HG02973 (cell line): ENCODE measurements around the gene IQGAP3.

Experiments
- ATAC-seq: cut with Tn5 transposase; IDR thresholded peaks from one replicate; pipeline ENCODE4 v1.9.1; 2021; ENCODE audit warnings: moderate library complexity; ENCODE audit not compliant: unreplicated experiment

The IQGAP3 gene

GRCh38 chr1:156499194-156499841 lies 73.0 kb downstream of the IQGAP3 start:
- ATAC-seq: no peak

GRCh38 chr1:156498432-156499193 lies 73.8 kb downstream of the IQGAP3 start:
- no peak for ATAC-seq

GRCh38 chr1:156497743-156498431 lies 74.5 kb downstream of the IQGAP3 start:
- no peak for ATAC-seq

- no peak for ATAC-seq
Observed at GRCh38 chr1:156497078-156497742, 75.2 kb downstream of the IQGAP3 start.

- ATAC-seq: no peak
Observed at GRCh38 chr1:156496211-156496761, 76.1 kb downstream of the IQGAP3 start.

- ATAC-seq: no peak
Observed at GRCh38 chr1:156495401-156496140, 76.8 kb downstream of the IQGAP3 start.

- ATAC-seq: no peak
Observed at GRCh38 chr1:156494309-156494895, 78.0 kb downstream of the IQGAP3 start.

- ATAC-seq: no peak
Observed at GRCh38 chr1:156493742-156494141, 78.6 kb downstream of the IQGAP3 start.

GRCh38 chr1:156493154-156493631 lies 79.2 kb downstream of the IQGAP3 start:
- no peak for ATAC-seq

GRCh38 chr1:156492591-156493080 lies 79.7 kb downstream of the IQGAP3 start:
- no peak for ATAC-seq

- no peak for ATAC-seq
Observed at GRCh38 chr1:156492013-156492590, 80.3 kb downstream of the IQGAP3 start.

GRCh38 chr1:156491151-156491949 lies 81.0 kb downstream of the IQGAP3 start:
- ATAC-seq: no peak

GRCh38 chr1:156490401-156491032 lies 81.8 kb downstream of the IQGAP3 start:
- ATAC-seq: no peak

- no peak for ATAC-seq
Observed at GRCh38 chr1:156489935-156490293, 82.5 kb downstream of the IQGAP3 start.

GRCh38 chr1:156489166-156489934 lies 83.0 kb downstream of the IQGAP3 start:
- ATAC-seq: no peak

GRCh38 chr1:156488566-156489165 lies 83.7 kb downstream of the IQGAP3 start:
- peak; percentile 45 for ATAC-seq

GRCh38 chr1:156487862-156488261 lies 84.5 kb downstream of the IQGAP3 start:
- peak; percentile 30 for ATAC-seq
